ENCODE results near the gene AGRN. TPM values are rescaled to one million over a fixed set of nuclear protein-coding genes. Genes with fewer than 3 reads are reported as not detected.

Gene AGRN
- total RNA-seq, 4 donors from 2014 or later, result 10.9 to 35.7 (median 20.6) TPM

DNA sequence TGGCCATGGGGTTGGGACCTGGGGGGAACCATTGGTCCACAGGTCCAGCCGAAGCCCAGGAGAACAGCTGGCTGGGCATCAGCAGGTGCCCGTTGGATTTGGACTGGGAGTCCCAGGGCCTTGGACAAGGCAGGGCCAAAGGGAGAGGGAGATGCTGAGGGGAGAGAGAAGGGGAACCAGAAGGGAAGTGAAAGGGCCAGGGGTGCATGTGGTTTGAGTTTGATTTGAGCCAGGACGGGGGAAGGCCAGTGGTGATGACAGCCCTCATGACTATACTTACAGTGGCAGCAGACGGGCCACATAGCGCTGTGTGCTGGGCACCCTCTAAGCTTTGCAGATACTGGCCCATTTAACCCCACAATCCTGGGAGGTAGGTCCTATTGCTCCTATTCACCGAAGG, 18.8 kb downstream of the AGRN start:
- peaks cover 0 to 41% (median 0%) of the 10 kb centered on the region in 3 donors for H3K36me3 ChIP-seq
- H3K9me3 ChIP-seq, result no peaks in the 10 kb centered on the region
- H3K4me1 ChIP-seq, result peaks cover 0 to 37% (median 20%) of the 10 kb centered on the region in 4 donors
- TF ChIP-seq POLR2A (IDR thresholded peaks at IDR 0.05) (no peak), EP300 (IDR thresholded peaks at IDR 0.05) (no peak)
- TF ChIP-seq, protein P1, sequence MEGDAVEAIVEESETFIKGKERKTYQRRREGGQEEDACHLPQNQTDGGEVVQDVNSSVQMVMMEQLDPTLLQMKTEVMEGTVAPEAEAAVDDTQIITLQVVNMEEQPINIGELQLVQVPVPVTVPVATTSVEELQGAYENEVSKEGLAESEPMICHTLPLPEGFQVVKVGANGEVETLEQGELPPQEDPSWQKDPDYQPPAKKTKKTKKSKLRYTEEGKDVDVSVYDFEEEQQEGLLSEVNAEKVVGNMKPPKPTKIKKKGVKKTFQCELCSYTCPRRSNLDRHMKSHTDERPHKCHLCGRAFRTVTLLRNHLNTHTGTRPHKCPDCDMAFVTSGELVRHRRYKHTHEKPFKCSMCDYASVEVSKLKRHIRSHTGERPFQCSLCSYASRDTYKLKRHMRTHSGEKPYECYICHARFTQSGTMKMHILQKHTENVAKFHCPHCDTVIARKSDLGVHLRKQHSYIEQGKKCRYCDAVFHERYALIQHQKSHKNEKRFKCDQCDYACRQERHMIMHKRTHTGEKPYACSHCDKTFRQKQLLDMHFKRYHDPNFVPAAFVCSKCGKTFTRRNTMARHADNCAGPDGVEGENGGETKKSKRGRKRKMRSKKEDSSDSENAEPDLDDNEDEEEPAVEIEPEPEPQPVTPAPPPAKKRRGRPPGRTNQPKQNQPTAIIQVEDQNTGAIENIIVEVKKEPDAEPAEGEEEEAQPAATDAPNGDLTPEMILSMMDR (IDR thresholded peaks at IDR 0.05), result no peak
- WGBS, 2 donors, result 73 to 89% methylated on average over 6 of the region's 6 CpGs
- DNase-seq (ENCODE audit: low spot score in 2 of 2), result no peak
- no peak overlapping the region for H3K4me3 ChIP-seq
- H3K27ac ChIP-seq, result no peak overlapping the region
- peaks cover 0 to 28% of the 10 kb centered on the region in 2 donors for H3K27me3 ChIP-seq

- WGBS, 2 donors, result 51 to 53% methylated on average over 17 of the region's 17 CpGs
- Histone ChIP-seq H3K4me3 (no peak overlapping the region), H3K27ac (no peak overlapping the region), H3K4me1 (peaks cover 0 to 31% (median 14%) of the 10 kb centered on the region in 4 donors), H3K9me3 (no peaks in the 10 kb centered on the region), H3K36me3 (peaks cover 0 to 48% (median 0%) of the 10 kb centered on the region in 3 donors), H3K27me3 (peaks cover 0 to 22% of the 10 kb centered on the region in 2 donors)
- no peak for DNase-seq (ENCODE audit: low spot score in 2 of 2)
- no peak for TF ChIP-seq POLR2A (IDR thresholded peaks at IDR 0.05)
- no peak for TF ChIP-seq EP300 (IDR thresholded peaks at IDR 0.05)
- TF ChIP-seq, protein P1 (IDR thresholded peaks at IDR 0.05), result no peak
Observed at GRCh38 chr1:1039145-1039910, 19.4 kb downstream of the AGRN start.

GRCh38 chr1:1040004-1040991, 20.4 kb downstream of the AGRN start:
- peak overlapping the region in 1 of 4 donors; percentile 38 for H3K27ac ChIP-seq
- DNase-seq (ENCODE audit: low spot score in 2 of 2), result peak; percentile 57 to 59
- no peaks in the 10 kb centered on the region for H3K9me3 ChIP-seq
- H3K27me3 ChIP-seq, result peaks cover 0 to 16% of the 10 kb centered on the region in 2 donors
- H3K4me3 ChIP-seq, result peak overlapping the region; percentile 27 to 57 (median 42)
- peaks cover 0 to 55% (median 0%) of the 10 kb centered on the region in 3 donors for H3K36me3 ChIP-seq
- peaks cover 0 to 26% (median 12%) of the 10 kb centered on the region in 4 donors for H3K4me1 ChIP-seq
- no peak for TF ChIP-seq EP300 (IDR thresholded peaks at IDR 0.05)
- TF ChIP-seq, protein P1 (IDR thresholded peaks at IDR 0.05), result peak in 2 of 5 experiments; percentile 8 to 34
- WGBS, 2 donors, result 11 to 13% methylated on average over 34 to 71 of the region's 99 CpGs

GRCh38 chr1:1041092-1041523, 21.2 kb downstream of the AGRN start:
- TF ChIP-seq EP300 (IDR thresholded peaks at IDR 0.05) (no peak), POLR2A (IDR thresholded peaks at IDR 0.05) (no peak)
- TF ChIP-seq, protein P1 (IDR thresholded peaks at IDR 0.05), result no peak
- H3K27ac ChIP-seq, result no peak overlapping the region

More at GRCh38 chr1:1041092-1041523, 21.2 kb downstream of the AGRN start:
- WGBS, 2 donors, result 63 to 75% methylated on average over 34 to 44 of the region's 60 CpGs
- Histone ChIP-seq H3K27me3 (peaks cover 0 to 16% of the 10 kb centered on the region in 2 donors), H3K9me3 (no peaks in the 10 kb centered on the region), H3K36me3 (peaks cover 0 to 55% (median 0%) of the 10 kb centered on the region in 3 donors), H3K4me1 (peaks cover 0 to 26% (median 12%) of the 10 kb centered on the region in 4 donors), H3K4me3 (peak overlapping the region in 1 of 4 donors; percentile 57)
- no peak for DNase-seq (ENCODE audit: low spot score in 2 of 2)
